CD14-positive monocyte (primary cell): ENCODE data around the gene GLI3. TPM values are rescaled to one million over a fixed set of nuclear protein-coding genes. Genes with fewer than 3 reads are reported as not detected.
A peak's percentile ranks its signal among the peaks of the same experiment; 100 is the strongest.

Source experiments
- DNase-seq, 3 donors: peaks; one replicate each; pipeline ENCODE4 v3.0.0-alpha.2; 2011 to 2022
- H2AFZ ChIP-seq: 2 replicates; pipeline ENCODE4 v1.6.0; 2012; ENCODE audit warnings: mild to moderate bottlenecking, low read depth, low read length, inconsistent platforms; ENCODE audit not compliant: insufficient read depth, poor library complexity, severe bottlenecking
- H3K27ac ChIP-seq, 2 donors: 1 replicate in 1 of 2; 2 replicates in 1 of 2; pipeline ENCODE4 v1.5.1; 2012 to 2013; ENCODE audit warnings: low read length in 2 of 2, control low read depth in 1 of 2, inconsistent platforms in 1 of 2, low read depth in 1 of 2, mild to moderate bottlenecking in 1 of 2
- H3K27me3 ChIP-seq, 2 donors: one replicate each; pipeline versions ENCODE4 v1.6.0 to v1.6.1; 2011 to 2013; ENCODE audit warnings: low read length in 2 of 2; ENCODE audit not compliant: control insufficient read depth in 2 of 2, insufficient read depth in 2 of 2
- H3K36me3 ChIP-seq, 2 donors: replicated peaks in 1 of 2; 1 replicate in 1 of 2; 2 replicates in 1 of 2; pipeline versions ENCODE4 v1.5.1 to v1.6.1; 2012 to 2013; ENCODE audit warnings: low read length in 2 of 2, control low read depth in 1 of 2, inconsistent platforms in 1 of 2, mild to moderate bottlenecking in 1 of 2; ENCODE audit not compliant: insufficient read depth in 2 of 2, control insufficient read depth in 1 of 2
- H3K4me1 ChIP-seq, 2 donors: 1 replicate in 1 of 2; 2 replicates in 1 of 2; pipeline versions ENCODE4 v1.5.1 to v1.6.1; 2012 to 2013; ENCODE audit warnings: low read length in 2 of 2, control low read depth in 1 of 2, inconsistent platforms in 1 of 2, mild to moderate bottlenecking in 1 of 2, moderate library complexity in 1 of 2; ENCODE audit not compliant: insufficient read depth in 2 of 2, control insufficient read depth in 1 of 2
- H3K4me2 ChIP-seq: replicated peaks from 2 replicates; pipeline ENCODE3; 2012; ENCODE audit warnings: low read length, moderate library complexity, mild to moderate bottlenecking; ENCODE audit not compliant: poor library complexity, severe bottlenecking; ENCODE audit errors: extremely low read depth
- H3K4me3 ChIP-seq, 3 experiments: fragments of 200-600 bp in 1 of 3; sonication (generic) in 1 of 3; replicated peaks in 1 of 3; 1 replicate in 2 of 3; 2 replicates in 1 of 3; pipeline ENCODE4 v1.5.1; 2011 to 2013; ENCODE audit warnings: low read length in 3 of 3, mild to moderate bottlenecking in 3 of 3, control low read depth in 2 of 3, low read depth in 2 of 3, inconsistent platforms in 1 of 3, moderate library complexity in 1 of 3
- H3K79me2 ChIP-seq: 2 replicates; pipeline ENCODE4 v1.6.0; 2012; ENCODE audit warnings: mild to moderate bottlenecking, control low read depth, inconsistent platforms, low read length, moderate library complexity; ENCODE audit not compliant: insufficient read depth
- H3K9ac ChIP-seq: 2 replicates; pipeline ENCODE4 v1.6.0; 2017; ENCODE audit warnings: low read length, mild to moderate bottlenecking; ENCODE audit not compliant: insufficient read depth, poor library complexity, severe bottlenecking
- H3K9me3 ChIP-seq, 2 donors: replicated peaks in 1 of 2; 1 replicate in 1 of 2; 2 replicates in 1 of 2; pipeline versions ENCODE4 v1.5.1 to v1.6.1; 2012 to 2013; ENCODE audit warnings: low read length in 2 of 2, control low read depth in 1 of 2; ENCODE audit not compliant: control insufficient read depth in 1 of 2, insufficient read depth in 1 of 2
- H4K20me1 ChIP-seq: 2 replicates; pipeline ENCODE4 v1.6.0; 2012; ENCODE audit warnings: mild to moderate bottlenecking, low read length, control low read depth, moderate library complexity; ENCODE audit not compliant: insufficient read depth
- H3K27ac Mint-ChIP-seq, 7 donors: one replicate each; pipeline ENCODE4 v1.8.0; 2020; ENCODE audit warnings: mild to moderate bottlenecking in 7 of 7, mixed read lengths in 7 of 7, moderate library complexity in 6 of 7, inconsistent platforms in 2 of 7
- H3K27me3 Mint-ChIP-seq, 3 donors: one replicate each; pipeline ENCODE4 v1.8.0; 2021 to 2022; ENCODE audit warnings: low read depth in 3 of 3, mild to moderate bottlenecking in 3 of 3, mixed read lengths in 3 of 3, moderate library complexity in 3 of 3, inconsistent platforms in 1 of 3
- H3K36me3 Mint-ChIP-seq, 2 donors: one replicate each; pipeline ENCODE4 v1.8.0; 2020; ENCODE audit warnings: mixed read lengths in 2 of 2, inconsistent platforms in 1 of 2, mild to moderate bottlenecking in 1 of 2
- H3K4me1 Mint-ChIP-seq: one replicate; pipeline ENCODE4 v1.8.0; 2020; ENCODE audit warnings: mild to moderate bottlenecking, mixed read lengths
- H3K4me3 Mint-ChIP-seq, 2 donors: one replicate each; pipeline ENCODE4 v1.8.0; 2020; ENCODE audit warnings: mild to moderate bottlenecking in 2 of 2, mixed read lengths in 2 of 2, moderate library complexity in 1 of 2
- H3K9me3 Mint-ChIP-seq, 7 donors: one replicate each; pipeline ENCODE4 v1.8.0; 2020 to 2022; ENCODE audit warnings: mixed read lengths in 7 of 7, mild to moderate bottlenecking in 6 of 7, moderate library complexity in 6 of 7, inconsistent platforms in 2 of 7
- CTCF ChIP-seq: fragments of 200-600 bp; IDR thresholded peaks from one replicate; pipeline ENCODE4 v1.8.0; 2022; ENCODE audit warnings: antibody characterized with exemption, mild to moderate bottlenecking
- WGBS: methylation state at CpG from one replicate; pipeline ENCODE4 v1.1.5; 2013; ENCODE audit warnings: missing lambda C conversion rate; ENCODE audit not compliant: insufficient coverage; 5-methylcytosine and 5-hydroxymethylcytosine counted together
- intact Hi-C, 2 donors: fragments of 100-400 bp; cut with micrococcal nuclease; formaldehyde crosslinking; loops; one replicate each; pipeline versions ENCODE4 v1.15.0 to v1.15.1; 2023
- polyA plus RNA-seq, 3 donors: library from polyadenylated mRNA; depleted of rRNA in 1 of 3; unstranded in 2 of 3; stranded (reverse) in 1 of 3; fragments of 300-500 nt in 2 of 3; fragments of >200 nt in 1 of 3; fragmentation: Illumina TruSeq in 2 of 3; gene quantifications; 1 replicate in 2 of 3; 2 replicates in 1 of 3; pipeline ENCODE4 v1.2.3, GENCODE V29; 2012 to 2021

GLI3 gene
- polyA plus RNA-seq, 3 donors, result not detected

- H4K20me1 ChIP-seq, result no peaks in the 10 kb centered on the region
- peaks cover 0 to 3% of the 10 kb centered on the region in 2 donors for H3K9me3 ChIP-seq
- peaks cover 5 to 6% of the 10 kb centered on the region in 2 donors for H3K27me3 ChIP-seq
- no peaks in the 10 kb centered on the region for H3K79me2 ChIP-seq
- H3K36me3 ChIP-seq, result no peaks in the 10 kb centered on the region
- Mint-ChIP-seq H3K36me3 (no peaks in the 10 kb centered on the region), H3K27ac (no peak overlapping the region), H3K4me3 (peak overlapping the region in 1 of 2 donors; percentile 2), H3K4me1 (peaks cover 4% of the 10 kb centered on the region), H3K27me3 (peaks cover 0 to 9% (median 8%) of the 10 kb centered on the region in 3 donors), H3K9me3 (peaks cover 0 to 5% (median 3%) of the 10 kb centered on the region in 7 donors)
- no peaks in the 10 kb centered on the region for H3K4me1 ChIP-seq
- WGBS, result 89% methylated on average over 1 of the region's 3 CpGs
- H2AFZ ChIP-seq, result no peak overlapping the region
- no peak for DNase-seq
- H3K27ac ChIP-seq, result no peak overlapping the region
- no peak for TF ChIP-seq CTCF
- H3K4me3 ChIP-seq, result no peak overlapping the region
- intact Hi-C loops, result no loop called here
- no peak overlapping the region for H3K4me2 ChIP-seq
- no peak overlapping the region for H3K9ac ChIP-seq
Observed at GRCh38 chr7:42016517-42016916, 220.5 kb downstream of the GLI3 start.

- Histone ChIP-seq H3K4me3 (no peak overlapping the region), H3K9ac (no peak overlapping the region), H4K20me1 (no peaks in the 10 kb centered on the region), H3K36me3 (no peaks in the 10 kb centered on the region), H3K79me2 (no peaks in the 10 kb centered on the region), H3K27me3 (peaks cover 2 to 6% of the 10 kb centered on the region in 2 donors), H2AFZ (no peak overlapping the region), H3K27ac (no peak overlapping the region), H3K4me2 (no peak overlapping the region), H3K4me1 (no peaks in the 10 kb centered on the region), H3K9me3 (peaks cover 0 to 3% of the 10 kb centered on the region in 2 donors)
- peak; percentile 86 for TF ChIP-seq CTCF
- Mint-ChIP-seq H3K4me3 (no peak overlapping the region), H3K9me3 (peaks cover 0 to 5% (median 3%) of the 10 kb centered on the region in 7 donors), H3K27me3 (peaks cover 3 to 9% (median 8%) of the 10 kb centered on the region in 3 donors), H3K4me1 (peaks cover 4% of the 10 kb centered on the region), H3K27ac (no peak overlapping the region), H3K36me3 (no peaks in the 10 kb centered on the region)
- intact Hi-C loops, result no loop called here
- 68% methylated on average over 2 of the region's 9 CpGs for WGBS
- DNase-seq, result peak; percentile 9 to 35 (median 31)
Observed at GRCh38 chr7:42014625-42015618, 222.1 kb downstream of the GLI3 start.
